ENCODE data around the gene KRT16. TPM values are rescaled to one million over a fixed set of nuclear protein-coding genes. Genes with fewer than 3 reads are reported as not detected.

The KRT16 gene
- total RNA-seq, 1 experiment from 2014 or later, result not detected

DNA sequence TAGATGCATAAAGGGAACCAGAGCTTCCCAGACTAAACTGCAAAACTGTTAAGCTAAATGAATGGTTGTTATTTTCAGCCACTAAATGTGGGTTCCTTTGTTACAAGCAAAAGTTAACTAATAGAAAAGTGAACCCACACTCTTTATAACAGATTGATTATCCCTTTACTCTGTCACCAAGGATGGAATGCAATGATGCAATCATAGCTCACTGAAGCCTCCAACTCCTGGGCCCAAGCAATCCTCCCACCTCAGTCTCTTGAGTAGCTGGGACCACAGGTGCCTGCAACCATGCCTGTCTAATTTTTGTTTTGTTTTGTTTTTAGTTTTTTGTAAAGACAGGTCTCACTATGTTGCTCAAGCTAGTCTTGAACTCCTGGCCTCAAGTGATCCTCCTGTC lies 47.2 kb downstream of the KRT16 start:
- POLR2A ChIA-PET (ENCODE audit: low non-redundant PET), result no interaction called here
- CTCF ChIA-PET, result no interaction called here
- TF ChIP-seq, protein P1, sequence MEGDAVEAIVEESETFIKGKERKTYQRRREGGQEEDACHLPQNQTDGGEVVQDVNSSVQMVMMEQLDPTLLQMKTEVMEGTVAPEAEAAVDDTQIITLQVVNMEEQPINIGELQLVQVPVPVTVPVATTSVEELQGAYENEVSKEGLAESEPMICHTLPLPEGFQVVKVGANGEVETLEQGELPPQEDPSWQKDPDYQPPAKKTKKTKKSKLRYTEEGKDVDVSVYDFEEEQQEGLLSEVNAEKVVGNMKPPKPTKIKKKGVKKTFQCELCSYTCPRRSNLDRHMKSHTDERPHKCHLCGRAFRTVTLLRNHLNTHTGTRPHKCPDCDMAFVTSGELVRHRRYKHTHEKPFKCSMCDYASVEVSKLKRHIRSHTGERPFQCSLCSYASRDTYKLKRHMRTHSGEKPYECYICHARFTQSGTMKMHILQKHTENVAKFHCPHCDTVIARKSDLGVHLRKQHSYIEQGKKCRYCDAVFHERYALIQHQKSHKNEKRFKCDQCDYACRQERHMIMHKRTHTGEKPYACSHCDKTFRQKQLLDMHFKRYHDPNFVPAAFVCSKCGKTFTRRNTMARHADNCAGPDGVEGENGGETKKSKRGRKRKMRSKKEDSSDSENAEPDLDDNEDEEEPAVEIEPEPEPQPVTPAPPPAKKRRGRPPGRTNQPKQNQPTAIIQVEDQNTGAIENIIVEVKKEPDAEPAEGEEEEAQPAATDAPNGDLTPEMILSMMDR (conservative IDR thresholded peaks at IDR 0.05; ENCODE audit: low read depth, low read length), result no peak
- no peak for TF ChIP-seq EZH2 (IDR thresholded peaks at IDR 0.05; ENCODE audit: borderline replicate concordance, low read depth, low read length, poor library complexity, severe bottlenecking)
- H3K27me3 ChIP-seq (replicated peaks; ENCODE audit: insufficient read depth, low read depth, low read length, poor library complexity), result no peaks in the 10 kb centered on the region
- H3K9me3 ChIP-seq (ENCODE audit: low read depth, low read length, poor library complexity, severe bottlenecking), result no peaks in the 10 kb centered on the region
- no peak for DNase-seq (ENCODE audit: low spot score)
- intact Hi-C loops (cut with micrococcal nuclease; ENCODE audit: unreplicated experiment), result no loop called here
- H3K27ac ChIP-seq (ENCODE audit: low read depth, low read length, poor library complexity, severe bottlenecking), result no peak overlapping the region
- H3K36me3 ChIP-seq (ENCODE audit: insufficient read depth, low read length, poor library complexity, severe bottlenecking), result no peaks in the 10 kb centered on the region
- H3K4me1 ChIP-seq (ENCODE audit: insufficient read depth, low read length, poor library complexity, severe bottlenecking), result no peaks in the 10 kb centered on the region
- no peak overlapping the region for H3K4me3 ChIP-seq (ENCODE audit: low read depth, low read length, poor library complexity, severe bottlenecking)
- BruUV-seq (replicated peaks), result no TSS peak

DNA sequence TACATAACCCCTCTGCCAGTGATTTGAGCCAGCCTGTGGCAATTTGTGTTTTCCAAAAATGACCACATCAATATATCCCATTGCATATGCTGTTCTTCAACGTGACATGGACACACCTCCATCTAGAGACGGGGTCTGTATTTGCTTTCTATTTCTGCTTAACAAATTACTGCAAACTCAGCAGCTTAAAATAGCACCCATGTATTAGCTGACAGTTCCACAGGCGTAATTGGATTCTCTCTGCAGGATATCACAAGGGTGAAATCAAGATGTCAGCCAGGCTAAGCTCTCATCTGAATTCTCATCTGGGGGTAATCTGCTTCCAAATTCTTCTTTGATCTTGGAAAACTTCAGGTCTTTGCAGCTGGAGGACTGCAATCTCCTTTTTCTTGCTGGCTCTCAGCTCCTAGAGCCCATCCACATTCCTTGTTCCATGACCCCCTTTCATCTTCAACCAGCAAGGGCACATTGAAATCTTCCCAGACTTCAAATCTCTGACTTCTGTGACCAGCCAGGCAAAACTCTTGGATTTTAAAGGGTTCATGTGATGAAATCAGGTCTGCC lies 48.9 kb downstream of the KRT16 start:
- H3K27me3 ChIP-seq (replicated peaks; ENCODE audit: insufficient read depth, low read depth, low read length, poor library complexity), result no peaks in the 10 kb centered on the region
- H3K9me3 ChIP-seq (ENCODE audit: low read depth, low read length, poor library complexity, severe bottlenecking), result no peaks in the 10 kb centered on the region
- peak; percentile 15 for DNase-seq (ENCODE audit: low spot score)
- intact Hi-C loops (cut with micrococcal nuclease; ENCODE audit: unreplicated experiment), result no loop called here
- no peak overlapping the region for H3K27ac ChIP-seq (ENCODE audit: low read depth, low read length, poor library complexity, severe bottlenecking)
- no peaks in the 10 kb centered on the region for H3K4me1 ChIP-seq (ENCODE audit: insufficient read depth, low read length, poor library complexity, severe bottlenecking)
- BruUV-seq (replicated peaks), result no TSS peak
- TF ChIP-seq, protein P1 (conservative IDR thresholded peaks at IDR 0.05; ENCODE audit: low read depth, low read length), result no peak
- no peak overlapping the region for H3K4me3 ChIP-seq (ENCODE audit: low read depth, low read length, poor library complexity, severe bottlenecking)
- ChIA-PET CTCF (interaction anchor here (0.7 kb wide), 1 partner anchor 15 kb away, joined by 3 read pairs; no protein-coding TSS in a partner anchor), POLR2A (ENCODE audit: low non-redundant PET) (no interaction called here)
- no peaks in the 10 kb centered on the region for H3K36me3 ChIP-seq (ENCODE audit: insufficient read depth, low read length, poor library complexity, severe bottlenecking)

DNA sequence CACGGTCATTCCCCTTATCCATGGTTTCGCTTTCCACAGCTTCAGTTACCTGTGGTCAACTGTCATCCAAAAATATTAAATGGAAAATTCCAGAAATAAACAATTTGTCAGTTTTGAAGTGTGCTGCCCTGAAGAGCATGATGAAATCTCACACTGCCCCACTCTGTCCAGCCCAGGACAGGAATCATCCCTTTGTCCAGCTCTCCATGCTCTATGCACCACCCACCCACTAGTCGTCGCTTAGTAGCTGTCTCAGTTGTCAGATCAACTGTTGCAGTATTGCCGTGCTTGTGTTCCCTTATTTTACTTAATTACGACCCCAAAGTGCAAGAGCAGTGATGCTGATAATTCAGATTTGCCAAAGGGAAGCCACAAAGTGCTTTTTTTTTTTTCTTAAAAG lies 51.0 kb downstream of the KRT16 start:
- ChIA-PET POLR2A (ENCODE audit: low non-redundant PET) (no interaction called here), CTCF (no interaction called here)
- no peaks in the 10 kb centered on the region for H3K27me3 ChIP-seq (replicated peaks; ENCODE audit: insufficient read depth, low read depth, low read length, poor library complexity)

More for the DNA sequence above, 51.0 kb downstream of the KRT16 start:
- Histone ChIP-seq H3K27ac (ENCODE audit: low read depth, low read length, poor library complexity, severe bottlenecking) (no peak overlapping the region), H3K4me1 (ENCODE audit: insufficient read depth, low read length, poor library complexity, severe bottlenecking) (no peaks in the 10 kb centered on the region), H3K4me3 (ENCODE audit: low read depth, low read length, poor library complexity, severe bottlenecking) (no peak overlapping the region), H3K9me3 (ENCODE audit: low read depth, low read length, poor library complexity, severe bottlenecking) (no peaks in the 10 kb centered on the region), H3K36me3 (ENCODE audit: insufficient read depth, low read length, poor library complexity, severe bottlenecking) (no peaks in the 10 kb centered on the region)
- TF ChIP-seq, protein P1 (conservative IDR thresholded peaks at IDR 0.05; ENCODE audit: low read depth, low read length), result no peak
- TF ChIP-seq EZH2 (IDR thresholded peaks at IDR 0.05; ENCODE audit: borderline replicate concordance, low read depth, low read length, poor library complexity, severe bottlenecking), result no peak
- no TSS peak for BruUV-seq (replicated peaks)
- no peak for DNase-seq (ENCODE audit: low spot score)
- intact Hi-C loops (cut with micrococcal nuclease; ENCODE audit: unreplicated experiment), result no loop called here

Other genes starting within 250 kb of the KRT16 start
- gene KRT33B, start 243.0 kb downstream of the KRT16 start, total RNA-seq (2021), result not detected in 2 replicates
- gene KRT34, start 230.5 kb downstream of the KRT16 start, total RNA-seq (2021), result not detected in 2 replicates
- not detected in 2 replicates for gene KRT31, start 215.2 kb downstream of the KRT16 start, total RNA-seq (2021)
- not detected in 2 replicates for gene KRT37, start 188.2 kb downstream of the KRT16 start, total RNA-seq (2021)
- not detected in 2 replicates for gene KRT38, start 171.8 kb downstream of the KRT16 start, total RNA-seq (2021)
- gene KRT32, start 145.4 kb downstream of the KRT16 start, total RNA-seq (2021), result not detected in 2 replicates
- gene KRT35, start 131.6 kb downstream of the KRT16 start, total RNA-seq (2021), result not detected in 2 replicates
- not detected in 2 replicates for gene KRT36, start 122.9 kb downstream of the KRT16 start, total RNA-seq (2021)
- gene KRT13, start 107.2 kb downstream of the KRT16 start, total RNA-seq (2021), result not detected in 2 replicates
- not detected in 2 replicates for gene KRT15, start 93.9 kb downstream of the KRT16 start, total RNA-seq (2021)
- gene KRT19, start 84.5 kb downstream of the KRT16 start, total RNA-seq (2021), result 0.34 and 0.74 TPM in 2 replicates
- not detected in 2 replicates for gene KRT9, start 40.7 kb downstream of the KRT16 start, total RNA-seq (2021)
- not detected in 2 replicates for gene KRT14, start 25.9 kb downstream of the KRT16 start, total RNA-seq (2021)
- 54.1 and 82.2 TPM in 2 replicates for gene KRT17, start 11.8 kb upstream of the KRT16 start, total RNA-seq (2021)
- 504 and 524 TPM in 2 replicates for gene EIF1, start 76.1 kb upstream of the KRT16 start, total RNA-seq (2021)
- gene GAST, start 99.6 kb upstream of the KRT16 start, total RNA-seq (2021), result not detected in 2 replicates
- gene HAP1, start 121.9 kb upstream of the KRT16 start, total RNA-seq (2021), result 1.4 and 1.5 TPM in 2 replicates
- gene JUP, start 173.9 kb upstream of the KRT16 start, total RNA-seq (2021), result 15.7 and 25.2 TPM in 2 replicates
- 5.9 and 6.6 TPM in 2 replicates for gene P3H4, start 199.2 kb upstream of the KRT16 start, total RNA-seq (2021)
- gene FKBP10, start 200.2 kb upstream of the KRT16 start, total RNA-seq (2021), result 30.0 and 43.6 TPM in 2 replicates
- 46.7 and 50.7 TPM in 2 replicates for gene NT5C3B, start 223.5 kb upstream of the KRT16 start, total RNA-seq (2021)
- not detected in 2 replicates for gene KLHL10, start 225.1 kb upstream of the KRT16 start, total RNA-seq (2021)